ENCODE measurements around the gene C12orf57. TPM values are rescaled to one million over a fixed set of nuclear protein-coding genes. Genes with fewer than 3 reads are reported as not detected.

C12orf57 gene
- total and polyA plus RNA-seq, 2 of the 8 experiments (the other 6 are each of a cell fraction or from before 2014, with no cell fraction given) = 174 to 993 TPM

DNA sequence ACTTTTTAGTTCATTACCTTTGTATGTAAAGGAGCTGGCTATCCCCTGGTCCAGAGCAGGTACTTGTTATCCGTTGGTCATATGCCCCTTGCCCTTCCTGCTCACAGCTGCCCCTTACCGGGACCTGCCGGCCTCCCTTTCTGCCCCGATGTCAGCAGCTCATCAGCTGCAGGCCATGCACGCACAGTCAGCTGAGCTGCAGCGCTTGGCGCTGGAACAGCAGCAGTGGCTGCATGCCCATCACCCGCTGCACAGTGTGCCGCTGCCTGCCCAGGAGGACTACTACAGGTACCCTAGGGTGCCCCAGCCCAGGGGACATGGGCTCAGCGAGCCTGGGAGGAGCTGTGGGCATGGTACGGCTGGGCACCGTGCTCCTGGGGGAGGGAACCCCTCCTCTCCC lies 2.6 kb upstream of the C12orf57 start (continued):
- TF ChIP-seq CBX8 (IDR thresholded peaks at IDR 0.05; ENCODE audit: borderline replicate concordance, low read depth, low read length) (no peak), CHD2 (IDR thresholded peaks at IDR 0.05; ENCODE audit: low read length) (no peak), ZNF274 (IDR thresholded peaks at IDR 0.05; ENCODE audit: borderline replicate concordance, extremely low read depth, low read length) (no peak), NANOG (IDR thresholded peaks at IDR 0.05; ENCODE audit: insufficient read depth, low read depth, low read length, poor library complexity, severe bottlenecking) (no peak), RFX5 (IDR thresholded peaks at IDR 0.05; ENCODE audit: borderline replicate concordance, low read depth, low read length) (no peak), PHF8 (conservative IDR thresholded peaks at IDR 0.05; ENCODE audit: low read depth, low read length) (no peak)

Measured in H1 (cell line).